BE2C (cell line): ENCODE measurements around the gene RPL21.
A peak's percentile ranks its signal among the peaks of the same experiment; 100 is the strongest.

Source experiments
- DNase-seq: peaks from one replicate; pipeline ENCODE4 v3.0.0-alpha.2; 2020
- H3K27me3 ChIP-seq: fragments of 250-450 bp; sonication (Bioruptor Pico); 2 replicates; pipeline ENCODE4 v1.5.1; 2020; ENCODE audit warnings: mild to moderate bottlenecking
- H3K36me3 ChIP-seq: fragments of 250-450 bp; sonication (Bioruptor Pico); 2 replicates; pipeline ENCODE4 v1.5.1; 2020; ENCODE audit warnings: mild to moderate bottlenecking
- H3K4me1 ChIP-seq: fragments of 250-450 bp; sonication (Bioruptor Pico); 2 replicates; pipeline ENCODE4 v1.5.1; 2020
- H3K4me3 ChIP-seq: 2 replicates; pipeline ENCODE4 v1.5.1; 2011; ENCODE audit warnings: low read depth, low read length
- H3K9me3 ChIP-seq: fragments of 250-450 bp; sonication (Bioruptor Pico); 2 replicates; pipeline ENCODE4 v1.5.1; 2020
- TF ChIP-seq, protein P1 (sequence below): IDR thresholded peaks from 2 replicates; pipeline ENCODE4 v1.5.1; 2012; ENCODE audit warnings: mild to moderate bottlenecking, low read depth, low read length

Gene RPL21

DNA sequence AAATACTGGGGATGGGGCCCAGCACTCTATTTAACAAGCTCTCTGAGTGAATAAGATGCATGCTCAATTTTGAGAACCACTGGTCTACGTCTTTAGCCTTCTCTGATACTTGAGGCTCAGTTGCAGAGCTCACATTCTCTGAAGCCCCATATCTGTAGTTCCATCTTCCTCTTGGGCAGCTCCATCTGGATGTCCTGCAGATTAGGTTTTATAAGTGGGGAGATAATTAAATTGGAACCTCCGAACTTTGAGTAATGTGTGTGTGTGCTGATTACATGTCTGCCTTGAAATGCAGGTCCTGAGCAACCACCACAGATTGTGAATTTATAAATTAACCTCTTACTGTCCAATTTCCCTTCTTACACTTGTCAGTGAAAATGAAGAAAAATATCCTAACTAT is 12.1 kb downstream of the RPL21 start:
- Histone ChIP-seq H3K36me3 (peaks cover 24% of the 10 kb centered on the region), H3K27me3 (no peaks in the 10 kb centered on the region), H3K9me3 (no peaks in the 10 kb centered on the region), H3K4me3 (no peak overlapping the region), H3K4me1 (peaks cover 6% of the 10 kb centered on the region)
- TF ChIP-seq, protein P1, sequence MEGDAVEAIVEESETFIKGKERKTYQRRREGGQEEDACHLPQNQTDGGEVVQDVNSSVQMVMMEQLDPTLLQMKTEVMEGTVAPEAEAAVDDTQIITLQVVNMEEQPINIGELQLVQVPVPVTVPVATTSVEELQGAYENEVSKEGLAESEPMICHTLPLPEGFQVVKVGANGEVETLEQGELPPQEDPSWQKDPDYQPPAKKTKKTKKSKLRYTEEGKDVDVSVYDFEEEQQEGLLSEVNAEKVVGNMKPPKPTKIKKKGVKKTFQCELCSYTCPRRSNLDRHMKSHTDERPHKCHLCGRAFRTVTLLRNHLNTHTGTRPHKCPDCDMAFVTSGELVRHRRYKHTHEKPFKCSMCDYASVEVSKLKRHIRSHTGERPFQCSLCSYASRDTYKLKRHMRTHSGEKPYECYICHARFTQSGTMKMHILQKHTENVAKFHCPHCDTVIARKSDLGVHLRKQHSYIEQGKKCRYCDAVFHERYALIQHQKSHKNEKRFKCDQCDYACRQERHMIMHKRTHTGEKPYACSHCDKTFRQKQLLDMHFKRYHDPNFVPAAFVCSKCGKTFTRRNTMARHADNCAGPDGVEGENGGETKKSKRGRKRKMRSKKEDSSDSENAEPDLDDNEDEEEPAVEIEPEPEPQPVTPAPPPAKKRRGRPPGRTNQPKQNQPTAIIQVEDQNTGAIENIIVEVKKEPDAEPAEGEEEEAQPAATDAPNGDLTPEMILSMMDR: no peak
- DNase-seq: no peak

DNA sequence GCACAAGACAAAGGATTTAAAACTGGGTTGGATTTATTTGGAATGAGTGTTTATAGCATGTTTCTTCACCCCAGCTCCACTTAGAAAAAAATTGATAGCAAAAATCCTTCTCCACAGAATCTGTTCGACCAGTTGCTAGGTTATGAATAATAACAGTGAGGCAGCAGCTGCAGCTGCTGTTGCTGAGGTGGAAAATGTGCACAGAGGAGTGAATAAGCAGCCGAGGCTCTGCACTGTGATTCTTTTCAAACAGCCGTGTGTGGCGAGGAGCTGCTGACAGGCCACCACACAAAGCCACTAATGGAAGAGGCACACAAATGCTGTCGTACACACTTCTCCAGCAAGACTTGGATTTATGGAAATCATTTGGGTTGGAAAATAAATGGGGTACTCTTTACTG is 12.8 kb downstream of the RPL21 start:
- peak; percentile 49 for DNase-seq
- H3K27me3 ChIP-seq: no peaks in the 10 kb centered on the region
- H3K9me3 ChIP-seq: no peaks in the 10 kb centered on the region
- TF ChIP-seq, protein P1: no peak
- peaks cover 17% of the 10 kb centered on the region for H3K36me3 ChIP-seq
- H3K4me3 ChIP-seq: no peak overlapping the region
- H3K4me1 ChIP-seq: peaks cover 6% of the 10 kb centered on the region

DNA sequence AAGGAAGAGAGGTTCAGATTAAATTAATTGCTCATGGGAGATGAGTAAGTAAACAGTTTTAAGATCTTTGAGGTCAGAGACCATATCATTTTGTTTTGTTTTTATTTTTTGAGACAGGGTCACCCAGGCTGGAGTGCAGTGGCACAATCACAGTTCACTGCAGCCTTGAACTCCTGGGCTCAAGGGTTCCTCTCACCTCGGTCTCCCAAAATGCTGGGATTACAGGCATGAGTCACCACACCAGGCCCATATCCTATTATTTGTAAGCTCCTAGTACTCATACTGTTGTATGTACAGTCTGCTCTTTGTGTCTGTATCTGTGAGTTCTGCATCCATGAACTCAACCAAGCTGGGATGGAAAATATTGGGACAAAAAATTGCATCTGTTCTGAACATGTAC is 13.3 kb downstream of the RPL21 start:
- no peaks in the 10 kb centered on the region for H3K9me3 ChIP-seq
- H3K4me3 ChIP-seq: no peak overlapping the region
- TF ChIP-seq, protein P1: no peak
- DNase-seq: no peak
- H3K36me3 ChIP-seq: peaks cover 12% of the 10 kb centered on the region
- H3K4me1 ChIP-seq: peaks cover 6% of the 10 kb centered on the region
- H3K27me3 ChIP-seq: no peaks in the 10 kb centered on the region

DNA sequence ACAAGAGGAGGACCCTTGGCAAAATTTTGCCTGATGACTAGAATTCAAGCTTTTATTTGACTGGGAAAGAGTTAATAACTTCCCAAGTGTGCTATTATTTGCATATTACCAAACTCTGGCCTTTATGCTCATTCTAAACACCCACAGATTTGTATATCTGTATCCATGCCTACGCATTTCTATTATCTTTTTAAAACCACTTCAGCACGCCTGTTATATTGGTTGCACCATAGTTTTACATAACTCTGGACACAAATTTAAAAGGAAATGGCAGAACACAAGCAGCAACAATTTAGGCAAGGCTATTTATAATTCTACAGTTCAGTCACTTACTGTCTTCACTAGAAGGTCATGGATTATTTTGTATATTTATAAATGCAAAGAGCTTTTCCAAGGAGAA is 15.6 kb downstream of the RPL21 start:
- TF ChIP-seq, protein P1: no peak
- H3K4me1 ChIP-seq: peaks cover 6% of the 10 kb centered on the region
- peaks cover 2% of the 10 kb centered on the region for H3K36me3 ChIP-seq
- no peak overlapping the region for H3K4me3 ChIP-seq
- H3K27me3 ChIP-seq: no peaks in the 10 kb centered on the region
- no peaks in the 10 kb centered on the region for H3K9me3 ChIP-seq
- DNase-seq: no peak

DNA sequence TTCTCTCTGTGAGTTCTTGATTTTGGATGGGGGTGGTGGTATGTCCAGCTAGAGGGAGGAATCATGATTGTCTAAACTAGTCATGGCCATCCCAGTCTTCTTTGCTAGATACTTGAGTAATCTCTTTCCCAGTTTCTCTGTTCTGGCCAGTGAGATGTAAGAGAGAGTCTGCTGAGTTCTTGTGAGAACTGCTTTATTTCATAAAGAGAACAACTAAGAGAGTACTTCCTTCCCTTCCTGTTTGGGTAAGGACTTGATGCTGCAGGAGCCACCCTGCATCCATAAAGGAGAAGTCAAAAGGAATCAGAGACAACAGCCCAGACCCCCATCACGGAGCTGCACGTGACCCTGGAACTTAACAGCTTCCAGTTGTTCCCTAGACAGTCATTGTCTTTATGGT is 16.2 kb downstream of the RPL21 start:
- peaks cover 6% of the 10 kb centered on the region for H3K4me1 ChIP-seq
- H3K4me3 ChIP-seq: no peak overlapping the region
- no peaks in the 10 kb centered on the region for H3K27me3 ChIP-seq
- H3K9me3 ChIP-seq: no peaks in the 10 kb centered on the region
- TF ChIP-seq, protein P1: no peak
- DNase-seq: no peak
- no peaks in the 10 kb centered on the region; the same call in none of the 2 replicates for H3K36me3 ChIP-seq

DNA sequence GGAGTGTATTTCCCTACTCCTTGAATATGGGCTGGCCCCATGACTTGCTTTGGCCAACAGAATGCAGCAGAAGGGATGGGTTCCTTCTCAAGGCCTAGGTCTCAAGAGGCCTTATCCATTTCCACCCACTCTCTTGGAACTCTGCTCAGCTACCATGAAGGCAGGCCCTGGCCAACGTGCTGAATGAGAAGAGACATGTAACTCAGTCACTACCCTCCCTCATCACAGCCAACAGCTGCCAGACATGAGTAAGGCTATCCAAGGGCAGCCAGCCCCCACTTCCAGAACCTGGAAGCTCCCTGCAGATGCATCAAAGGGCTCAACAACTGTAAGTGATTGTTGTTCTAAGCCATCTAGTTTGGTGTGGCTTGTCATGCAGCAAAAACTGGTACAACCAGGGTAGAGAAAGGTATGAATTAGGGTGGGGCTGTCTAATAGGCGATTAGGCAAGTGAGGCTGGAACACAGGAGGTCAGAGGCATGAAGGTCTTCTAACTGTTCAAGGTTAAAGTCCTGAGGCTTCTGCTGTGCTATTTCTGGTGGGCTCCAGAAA is 17.8 kb downstream of the RPL21 start:
- Histone ChIP-seq H3K4me3 (no peak overlapping the region), H3K27me3 (no peaks in the 10 kb centered on the region), H3K4me1 (no peaks in the 10 kb centered on the region), H3K36me3 (no peaks in the 10 kb centered on the region), H3K9me3 (no peaks in the 10 kb centered on the region)
- DNase-seq: no peak
- TF ChIP-seq, protein P1: no peak
